CD4-positive, alpha-beta T cell treated with Interleukin-15 for 1 hour (primary cell): ENCODE data around the gene KCNMB2.

Source experiments
- DNase-seq: peaks from one replicate; pipeline ENCODE4 v3.0.0-alpha.2; 2020

Gene KCNMB2

DNA sequence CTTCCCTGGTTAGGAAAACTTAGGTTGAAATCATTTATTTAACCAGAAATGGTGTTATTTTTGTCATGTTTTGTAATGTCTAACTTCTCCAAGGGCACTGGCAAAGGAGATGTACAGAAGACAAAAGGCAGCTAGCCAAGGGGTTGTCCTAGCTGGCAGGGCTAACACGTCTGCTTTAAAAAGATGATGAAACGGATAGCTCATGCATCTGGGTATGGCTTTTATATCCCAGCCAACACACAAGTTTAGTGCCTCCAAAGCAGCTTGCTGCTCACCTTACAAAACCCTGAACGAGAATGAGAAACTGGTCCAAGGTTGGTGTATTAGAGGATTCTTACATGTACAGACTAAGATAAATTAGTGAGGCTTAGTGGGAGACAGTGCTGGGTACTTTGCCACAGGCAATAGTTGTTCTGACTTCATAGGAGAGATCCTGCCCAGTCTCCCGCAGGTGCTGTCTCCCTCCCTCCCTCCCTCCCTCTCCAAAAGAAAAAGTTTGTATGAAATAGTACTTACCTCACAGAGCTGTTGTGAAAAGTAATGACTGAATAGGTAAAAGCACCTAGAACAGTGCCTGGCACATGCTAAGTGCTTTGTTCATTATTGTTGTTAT, 47.8 kb downstream of the KCNMB2 start:
- DNase-seq = no peak

DNA sequence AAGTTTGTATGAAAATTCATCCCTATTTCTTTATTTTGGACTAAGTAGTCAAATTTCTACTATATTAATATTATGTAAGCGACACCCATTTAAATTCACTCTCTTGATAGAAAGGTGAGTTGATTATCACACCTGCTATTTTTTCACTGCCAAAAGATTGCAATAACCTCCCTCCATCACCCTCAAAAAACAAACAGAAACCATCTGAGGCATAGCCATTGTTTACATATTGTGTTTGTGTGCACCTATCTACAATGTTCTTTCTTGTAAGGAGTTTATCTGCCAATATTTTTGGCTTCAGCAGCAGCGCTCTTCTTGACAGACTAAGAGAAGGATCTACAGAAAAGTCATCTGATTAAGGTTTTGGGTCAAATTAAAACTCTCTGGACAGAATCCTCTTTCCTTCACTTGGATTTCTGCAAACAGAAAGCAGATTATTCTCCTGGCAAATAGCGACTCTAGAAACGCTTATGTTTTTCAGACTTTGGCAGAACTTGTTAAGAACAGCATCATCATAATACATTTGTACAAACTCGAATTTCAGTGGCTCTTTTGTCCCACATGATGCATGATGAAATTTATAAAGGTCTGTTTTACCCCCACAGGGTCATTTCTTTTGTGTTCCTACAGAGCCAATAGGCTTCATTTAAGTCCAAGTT, 48.6 kb downstream of the KCNMB2 start:
- no peak for DNase-seq

DNA sequence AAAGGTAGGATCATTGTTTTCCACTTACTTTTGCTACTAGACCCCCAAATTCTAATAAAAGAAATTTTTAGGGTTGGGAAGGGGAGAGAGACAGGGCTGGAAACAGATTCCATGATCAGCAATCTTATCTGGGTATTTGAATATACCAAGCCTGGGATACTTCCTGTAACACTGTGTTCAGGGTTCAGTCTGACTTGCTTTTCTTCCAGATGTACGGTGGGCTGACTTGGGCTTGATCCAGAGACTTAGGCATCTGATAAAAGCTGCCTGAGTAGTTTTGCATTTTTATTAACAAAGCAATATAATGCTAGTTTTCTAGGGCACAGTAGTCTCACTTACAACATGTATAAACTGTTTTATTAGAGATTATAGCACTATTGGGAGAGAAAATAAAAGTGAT, 49.2 kb downstream of the KCNMB2 start:
- DNase-seq = no peak

DNA sequence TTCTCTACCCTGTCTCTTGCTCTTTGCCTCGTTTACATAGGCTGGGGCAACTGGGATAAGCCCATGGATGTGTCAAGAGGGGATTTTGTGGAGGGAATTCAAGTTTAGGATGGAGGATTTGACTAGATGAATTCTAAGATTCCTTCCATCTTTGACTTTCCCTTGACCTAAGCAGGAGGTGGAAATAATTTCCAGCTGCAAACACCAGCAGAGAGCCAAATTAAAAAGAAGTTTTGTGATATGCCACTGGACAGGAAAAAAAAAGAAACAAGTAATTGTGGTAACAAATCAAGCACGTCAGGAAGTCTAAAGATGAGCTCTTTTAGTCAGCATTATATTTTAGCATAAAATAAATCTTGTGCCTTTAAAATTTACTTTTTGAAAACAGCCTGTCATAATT, 49.8 kb downstream of the KCNMB2 start:
- DNase-seq = no peak

DNA sequence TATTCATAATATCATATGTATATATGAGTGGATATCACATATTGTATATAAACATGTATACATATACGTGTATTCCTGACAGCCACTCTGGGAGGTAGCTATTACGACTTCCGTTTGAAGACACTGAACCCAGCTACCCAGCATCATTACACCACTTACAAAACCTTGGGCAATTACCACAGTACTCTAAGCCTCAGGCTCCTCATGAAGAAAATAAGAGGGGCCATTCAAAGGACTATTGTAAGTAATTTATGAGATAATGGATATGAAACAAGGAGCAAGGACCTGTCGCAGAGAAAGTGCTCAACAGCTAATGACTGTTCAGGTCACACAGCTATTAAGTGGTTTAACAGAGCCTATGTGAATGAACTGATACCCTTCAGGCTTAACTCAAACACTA, 52.4 kb downstream of the KCNMB2 start:
- DNase-seq = no peak

DNA sequence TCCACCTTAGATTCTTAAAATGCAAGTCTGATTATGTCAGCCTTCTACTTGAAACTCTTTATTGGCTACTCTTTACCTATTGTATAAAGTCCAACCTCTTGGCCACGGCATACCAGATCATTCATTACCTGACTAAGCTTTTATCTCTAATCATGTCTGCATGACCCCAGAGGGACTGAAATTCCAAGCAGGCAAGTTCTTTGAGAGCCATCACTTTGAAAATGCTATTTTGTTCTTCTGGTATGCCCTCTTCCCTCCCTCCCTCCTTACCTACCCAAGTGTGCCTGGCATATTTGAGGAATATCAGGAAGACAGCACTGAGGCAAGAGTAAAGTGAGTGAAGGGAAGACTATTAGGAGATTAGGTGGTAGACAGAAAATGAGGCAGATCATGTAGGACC, 57.5 kb downstream of the KCNMB2 start:
- DNase-seq = no peak

DNA sequence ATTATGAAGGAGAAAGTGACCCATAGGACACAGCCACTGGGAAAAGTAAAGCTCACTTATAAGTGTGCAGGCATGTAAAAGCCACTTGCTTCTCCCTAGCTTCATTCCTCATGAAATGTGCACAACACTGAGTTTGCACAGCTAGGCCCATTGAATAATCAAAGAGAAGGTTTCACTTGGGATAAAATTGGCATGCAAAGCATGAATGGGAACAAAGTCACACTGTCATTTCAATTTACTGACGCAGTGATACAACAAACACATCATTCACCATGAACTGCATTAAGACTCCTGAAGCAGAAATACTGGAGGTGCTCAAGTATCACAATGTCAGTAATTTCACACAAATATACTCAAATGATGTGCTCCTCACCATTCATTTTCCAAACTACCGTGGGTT, 61.1 kb downstream of the KCNMB2 start:
- no peak for DNase-seq

DNA sequence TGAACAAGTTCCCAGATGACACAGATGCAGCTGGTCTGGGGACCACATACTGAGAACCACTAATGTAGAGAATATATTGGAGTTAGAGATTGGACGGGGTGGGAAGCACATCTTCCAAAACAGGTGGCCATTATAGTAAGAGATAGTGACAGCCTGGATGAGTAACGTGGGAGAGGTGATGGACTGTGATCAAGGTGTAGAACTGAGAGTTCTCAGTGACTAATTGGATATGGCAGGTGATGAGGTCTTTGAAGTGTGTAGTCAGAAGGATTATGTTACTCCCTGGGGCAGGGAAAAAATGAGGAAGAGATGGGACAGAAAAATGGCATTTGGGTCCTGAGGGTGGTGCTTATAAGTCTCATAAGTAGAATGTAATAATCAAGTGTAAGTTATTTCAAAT, 66.6 kb downstream of the KCNMB2 start:
- no peak for DNase-seq

DNA sequence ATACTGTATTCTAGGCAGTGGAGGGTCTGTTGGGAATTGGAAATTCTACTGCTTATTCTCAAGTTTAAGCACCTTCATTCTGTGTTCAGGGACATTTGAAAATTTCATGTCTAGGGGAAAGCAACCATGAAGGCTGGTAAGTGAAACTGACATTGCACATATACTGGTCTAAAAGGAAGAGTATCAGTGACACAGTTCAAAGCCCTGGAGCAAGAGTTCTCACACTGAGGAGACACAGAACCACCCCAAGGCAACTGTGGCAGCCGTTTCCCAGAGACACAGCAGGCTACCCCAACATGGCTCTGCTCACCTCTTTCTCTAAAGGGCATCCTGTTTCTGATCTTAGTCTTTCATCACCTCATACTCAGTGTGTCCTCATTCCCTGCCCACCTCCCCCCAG, 67.5 kb downstream of the KCNMB2 start:
- no peak for DNase-seq

DNA sequence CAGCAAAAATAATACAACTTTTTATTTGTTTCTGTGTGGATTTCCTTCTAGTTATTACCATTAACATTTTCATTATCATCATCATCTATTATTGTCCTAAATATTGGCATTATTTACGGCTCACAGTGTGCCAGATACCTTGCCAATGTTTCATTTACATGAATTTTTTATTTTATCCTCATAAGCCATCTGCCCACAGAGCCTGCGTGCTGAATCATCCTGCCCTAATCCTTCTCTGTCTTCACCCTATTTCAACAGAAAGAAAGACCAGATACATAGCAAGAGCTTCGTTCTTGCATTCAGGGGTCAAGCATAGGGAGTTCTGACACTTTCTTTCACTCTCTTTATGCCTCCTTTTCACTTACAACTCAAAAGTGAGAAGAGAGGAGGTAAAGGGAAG, 82.0 kb downstream of the KCNMB2 start:
- no peak for DNase-seq

DNA sequence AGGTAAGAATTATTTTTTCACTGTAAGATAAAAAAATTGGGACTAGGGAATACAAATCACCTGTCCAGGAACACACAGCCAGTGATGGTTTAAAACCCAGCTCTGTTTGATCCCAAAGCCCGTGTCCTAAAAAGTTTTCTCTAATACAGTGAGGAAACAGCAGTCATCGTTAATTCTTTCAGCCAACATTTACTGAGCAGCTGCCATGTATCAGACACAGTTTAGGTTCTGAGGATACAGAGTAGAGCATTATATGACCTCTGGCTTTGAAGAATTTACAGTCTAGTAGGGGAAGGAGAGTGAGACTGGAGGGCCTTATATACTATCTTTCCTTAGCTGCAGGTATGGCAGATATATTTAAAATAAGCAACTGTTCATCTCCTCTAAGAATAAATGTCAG, 82.7 kb downstream of the KCNMB2 start:
- DNase-seq = no peak

DNA sequence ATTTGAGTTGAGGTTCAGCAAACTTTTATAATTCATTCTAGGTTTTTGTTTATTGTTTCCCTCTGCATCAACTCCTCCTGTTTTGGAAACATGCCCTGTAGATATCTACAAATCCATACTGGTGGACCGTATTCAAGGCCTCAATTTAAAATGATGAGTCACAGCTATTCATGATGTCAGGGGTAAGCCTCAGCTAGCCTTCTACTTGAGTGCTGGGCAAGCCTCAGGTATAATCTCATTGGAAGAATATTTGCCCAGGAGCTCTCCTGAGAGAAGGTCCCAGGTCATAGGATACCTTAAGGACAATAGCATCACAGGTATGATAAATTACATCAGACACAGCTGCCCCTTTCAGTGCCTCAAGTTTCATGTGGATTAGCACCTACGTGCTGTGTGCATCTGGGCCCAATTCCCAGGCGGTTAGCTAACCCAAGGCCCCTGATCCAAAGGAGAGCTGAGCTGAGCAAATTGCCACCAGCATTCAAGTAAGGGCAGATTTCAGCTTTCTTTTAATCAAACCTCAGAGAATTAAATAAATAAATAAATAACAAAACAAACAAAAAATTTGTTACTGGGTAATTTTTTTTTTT, 87.5 kb downstream of the KCNMB2 start:
- no peak for DNase-seq

DNA sequence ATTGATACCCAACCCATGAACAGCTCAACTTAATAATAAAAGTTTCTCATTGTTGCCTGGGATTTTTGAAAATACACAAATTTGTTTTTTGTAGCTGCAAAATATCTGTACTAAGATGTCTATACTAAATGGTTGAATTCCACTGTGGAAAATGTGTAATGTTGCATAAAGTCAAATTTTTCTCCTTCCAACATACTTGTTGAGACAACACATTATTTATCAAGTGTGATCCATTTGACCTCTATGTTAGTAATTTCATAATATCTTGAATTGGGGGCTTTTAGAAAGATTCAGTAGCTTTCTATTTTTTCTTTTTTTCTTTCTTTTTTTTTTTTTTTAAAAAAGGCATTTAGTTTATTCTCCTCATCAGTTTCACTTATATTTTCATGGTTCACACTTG, 88.0 kb downstream of the KCNMB2 start:
- no peak for DNase-seq

DNA sequence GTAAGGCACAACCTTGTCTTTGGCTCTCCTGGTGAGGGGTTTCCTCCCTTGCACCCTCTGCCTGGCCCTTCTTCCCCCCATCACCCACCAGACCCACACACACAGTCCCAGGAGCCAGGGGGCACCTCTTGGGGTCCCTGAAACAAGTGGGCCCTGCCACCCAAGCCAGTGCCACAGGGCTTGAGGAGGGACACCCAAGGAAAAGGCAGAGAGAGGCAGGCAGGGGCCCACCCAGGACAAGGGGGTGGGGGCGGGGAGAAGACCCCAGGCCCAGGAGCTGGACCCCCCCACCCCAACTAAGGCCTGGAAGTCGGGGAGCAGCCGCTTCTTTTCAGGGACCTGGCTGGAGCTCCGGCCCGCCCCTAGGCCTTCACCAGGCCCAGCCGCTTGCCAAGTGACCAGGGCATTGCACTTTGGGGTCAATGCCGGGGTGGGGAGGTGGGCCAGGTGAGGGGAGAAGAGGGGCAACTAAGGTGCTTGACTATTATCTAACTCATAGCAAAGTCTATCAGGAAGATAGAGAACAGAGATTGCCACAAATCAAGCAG, 88.9 kb downstream of the KCNMB2 start:
- DNase-seq = no peak

DNA sequence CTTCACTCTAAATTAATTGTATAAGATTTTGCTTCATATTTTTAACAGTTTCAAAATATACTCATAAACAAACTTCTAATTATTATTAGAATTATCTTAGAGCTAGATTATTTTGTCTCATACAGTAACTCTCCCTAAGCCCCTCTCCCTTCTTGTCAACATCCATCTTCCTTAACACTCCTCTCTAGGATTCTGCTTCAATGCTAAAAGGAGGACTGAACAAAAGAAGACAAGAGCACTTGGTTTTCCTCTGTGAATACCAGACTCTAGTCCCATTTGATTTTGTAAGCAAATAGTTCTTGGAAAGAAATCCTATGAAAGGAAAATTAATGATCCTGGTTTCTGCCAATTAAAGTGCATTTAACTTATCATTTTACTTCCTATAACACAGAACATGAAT, 91.8 kb downstream of the KCNMB2 start:
- no peak for DNase-seq

DNA sequence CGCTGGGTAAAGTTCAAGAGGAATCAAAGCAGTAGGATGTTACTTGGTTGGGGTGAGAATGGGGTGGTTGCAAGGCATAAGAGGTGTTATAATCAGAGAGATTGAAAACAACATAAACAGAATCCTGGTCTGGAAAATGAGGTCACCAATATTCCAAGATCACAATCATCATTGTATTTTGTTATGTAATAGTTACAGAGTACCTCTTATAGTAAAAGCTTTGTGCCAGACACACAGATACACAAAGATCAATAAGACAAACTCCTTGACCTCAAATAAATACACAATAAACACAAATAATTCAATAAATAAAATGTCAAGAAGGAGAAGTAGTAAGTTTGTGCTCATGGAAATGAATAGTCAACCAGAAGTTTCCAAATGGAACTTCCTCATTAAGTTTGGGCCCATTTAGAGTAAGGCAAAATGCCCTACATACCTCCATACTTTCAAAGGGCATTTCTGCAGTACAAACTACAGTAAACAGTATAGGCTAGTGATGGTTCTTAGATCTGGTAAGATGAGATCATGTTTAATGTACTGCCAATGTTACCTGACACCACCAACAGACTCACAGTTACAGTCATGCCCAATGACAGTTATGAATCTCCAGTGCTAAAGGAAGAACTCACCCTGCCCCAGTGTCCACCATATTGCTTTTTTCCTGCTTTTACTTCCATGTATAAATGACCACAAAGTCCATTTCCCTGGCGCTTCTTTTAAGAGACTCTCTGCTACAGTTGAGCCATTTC, 93.4 kb downstream of the KCNMB2 start:
- DNase-seq = no peak

DNA sequence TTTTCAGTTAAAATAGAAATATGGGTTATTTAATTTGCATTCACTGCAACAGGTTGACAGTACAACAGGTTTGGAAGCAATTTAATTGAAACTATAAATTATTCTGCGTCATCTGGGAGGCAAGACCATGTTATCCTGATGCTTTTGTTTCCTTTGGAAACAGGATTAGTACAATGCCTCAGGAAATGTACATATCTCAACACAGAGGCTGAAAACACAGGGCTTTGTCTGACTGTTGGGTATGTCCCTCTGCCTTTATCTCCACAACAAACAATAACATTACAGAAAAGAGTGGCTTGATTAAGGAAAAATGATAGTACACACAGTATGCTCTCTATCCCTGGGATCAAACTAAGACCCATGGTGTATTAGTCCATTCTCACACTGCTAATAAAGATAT, 95.7 kb downstream of the KCNMB2 start:
- DNase-seq = no peak

DNA sequence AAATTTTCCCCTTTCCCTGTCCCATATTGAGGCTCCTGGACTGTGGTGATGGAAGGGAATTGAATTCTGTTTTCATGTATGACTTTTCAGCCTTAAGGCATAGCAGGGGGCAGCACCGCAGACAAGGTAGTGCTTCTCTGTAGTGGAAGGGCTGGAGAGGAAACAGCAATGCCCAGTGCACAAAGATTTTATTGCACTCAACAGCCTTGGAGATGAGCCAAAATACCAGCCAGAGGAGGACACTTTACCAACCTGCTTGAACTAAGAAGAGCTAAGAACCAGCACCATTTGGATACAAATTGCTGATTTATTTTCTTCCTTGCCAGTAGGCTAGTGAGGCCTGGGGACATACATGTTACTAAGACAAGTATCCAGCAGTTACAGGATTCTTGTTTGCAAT, 98.7 kb downstream of the KCNMB2 start:
- DNase-seq = no peak

DNA sequence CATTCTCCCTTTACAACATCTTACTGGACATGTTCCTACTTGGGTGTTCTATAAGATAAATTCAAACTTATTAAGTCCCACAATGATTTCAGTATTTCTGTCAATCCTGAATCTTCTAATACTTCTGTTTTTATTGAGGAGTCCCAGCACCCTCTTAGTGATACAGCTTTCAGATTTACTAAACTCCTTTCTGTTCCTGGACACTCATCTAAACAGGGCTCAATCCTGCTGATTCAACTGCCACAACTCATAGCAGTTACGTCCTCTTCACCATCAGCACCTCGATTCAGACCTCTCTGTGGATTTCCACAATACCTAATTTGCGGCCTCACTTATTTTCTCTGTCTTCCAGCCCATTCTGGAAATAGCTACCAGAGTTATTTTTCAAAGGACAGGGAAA, 101.6 kb downstream of the KCNMB2 start:
- DNase-seq = no peak

DNA sequence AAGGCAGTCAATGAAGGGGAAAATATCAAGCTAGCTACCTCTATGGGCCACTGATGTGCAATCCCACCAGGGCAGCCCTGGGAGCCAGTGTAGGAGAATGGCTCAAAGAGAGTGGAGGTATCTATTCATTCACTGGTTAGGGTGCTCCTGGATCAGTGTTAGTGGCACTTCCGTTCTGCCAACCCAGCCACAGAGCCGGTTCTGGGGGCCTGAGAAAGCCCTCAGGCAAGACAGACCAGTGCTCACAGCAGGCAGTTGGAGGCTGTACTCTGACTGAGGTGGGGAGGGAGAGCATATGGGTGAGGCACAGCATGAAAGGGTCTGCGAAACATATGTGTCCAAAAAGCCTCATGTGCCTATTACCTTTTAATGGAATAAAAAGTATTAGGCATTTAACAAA, 109.3 kb downstream of the KCNMB2 start:
- no peak for DNase-seq

DNA sequence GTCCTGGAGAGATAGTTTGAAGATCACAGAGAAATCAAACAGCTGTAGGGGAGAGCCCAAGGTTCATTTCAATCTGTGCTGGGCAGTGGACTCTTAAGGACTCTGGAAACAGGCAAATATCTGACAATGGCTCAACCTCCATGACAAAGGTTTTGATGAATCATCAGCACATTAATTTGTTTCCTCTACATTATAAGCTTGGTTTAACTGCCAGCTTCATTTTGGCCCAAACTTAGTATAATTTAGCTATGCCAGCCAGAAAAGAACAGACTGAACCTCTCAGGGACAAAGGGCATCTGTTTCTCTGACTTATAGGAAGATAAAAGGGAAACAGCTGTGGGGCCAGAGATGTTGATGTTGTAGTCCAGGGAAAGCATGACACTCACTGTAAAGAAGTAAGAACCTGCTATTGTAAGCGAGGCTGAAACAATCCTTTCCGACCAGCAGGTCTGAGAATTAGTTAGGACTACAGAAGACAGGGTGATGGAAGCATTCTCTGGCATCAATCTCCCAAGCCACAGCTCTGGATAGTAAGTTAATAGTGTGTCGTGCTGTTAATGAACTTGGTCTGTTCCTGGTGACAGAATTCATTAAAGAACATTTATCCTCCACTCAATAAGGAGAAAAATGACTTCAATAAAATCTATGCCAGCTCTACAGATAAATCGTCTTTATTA, 110.1 kb downstream of the KCNMB2 start:
- DNase-seq = no peak

DNA sequence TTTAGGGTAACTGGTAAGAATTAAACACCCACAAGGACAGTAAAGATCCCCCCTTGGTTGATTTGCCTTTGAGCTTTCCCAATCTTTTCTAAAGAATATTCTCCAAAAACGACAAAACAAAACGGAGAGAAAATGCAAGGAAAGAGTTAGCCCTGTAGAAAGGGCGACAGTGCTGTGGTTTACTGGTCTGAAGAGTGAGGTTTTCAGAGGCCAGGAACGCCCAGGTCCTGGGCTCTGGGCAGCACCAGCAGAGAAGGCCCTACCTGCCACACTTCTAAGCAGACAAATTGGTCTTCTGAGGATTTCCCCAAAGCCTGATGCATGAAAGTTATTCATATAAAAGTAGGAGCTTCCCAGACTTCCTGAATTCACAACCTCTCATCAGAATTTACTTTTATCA, 119.3 kb downstream of the KCNMB2 start:
- DNase-seq = no peak

DNA sequence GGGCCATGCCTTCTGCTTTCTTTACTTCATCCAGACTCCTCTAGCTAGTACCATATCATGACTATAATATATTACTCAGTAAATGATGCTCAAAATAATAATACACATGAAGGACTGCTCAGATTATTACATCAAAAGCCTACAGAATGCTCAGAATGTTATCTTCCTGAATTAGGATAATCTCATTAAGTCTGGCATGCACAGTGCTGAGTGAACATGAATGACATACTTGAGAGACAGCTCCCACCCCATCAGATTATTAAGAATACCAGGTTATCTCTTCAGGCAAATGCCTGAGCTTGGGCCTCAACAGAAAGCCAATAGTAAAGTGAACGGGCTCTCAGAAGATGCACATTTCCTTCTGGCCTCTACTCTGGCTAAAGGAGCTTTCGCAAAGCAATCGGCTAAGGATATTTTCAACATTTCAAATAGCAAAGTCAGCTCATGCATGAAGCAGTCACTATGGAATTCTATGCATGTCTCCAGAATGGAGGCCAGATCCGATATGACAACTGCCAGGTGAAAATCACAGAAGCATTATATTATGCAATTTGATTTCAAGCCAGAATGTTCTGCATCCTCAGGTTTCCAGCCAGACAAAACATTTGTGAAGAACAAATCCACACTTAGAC, 122.6 kb downstream of the KCNMB2 start:
- no peak for DNase-seq
